Stimulated activated naive B cell treated with anti-CD40 and anti-IgM and Interleukin-4, amounts not matched to agents 10 μg/mL and 1 μg/mL and 100 μg/mL, for 72 hours (primary cell): Measurements from ENCODE around the gene THAP3.
A peak's percentile ranks its signal among the peaks of the same experiment; 100 is the strongest.

Experiments
- ATAC-seq, 2 donors: fragments of 150-1000 bp; cut with Tn5 transposase; replicated peaks; 2 replicates each; pipeline ENCODE4 v1.10.0; 2021; ENCODE audit warnings: moderate library complexity in 1 of 2
- DNase-seq: peaks from one replicate; pipeline ENCODE4 v3.0.0; 2021
- H3K27ac Mint-ChIP-seq: one replicate; pipeline ENCODE4 v1.8.0; 2022; ENCODE audit warnings: mild to moderate bottlenecking, mixed read lengths
- H3K27me3 Mint-ChIP-seq, 2 donors: one replicate each; pipeline ENCODE4 v1.8.0; 2022; ENCODE audit warnings: mixed read lengths in 2 of 2
- H3K36me3 Mint-ChIP-seq, 2 donors: one replicate each; pipeline ENCODE4 v1.8.0; 2022; ENCODE audit warnings: mixed read lengths in 2 of 2, mild to moderate bottlenecking in 1 of 2
- H3K4me1 Mint-ChIP-seq, 2 donors: one replicate each; pipeline ENCODE4 v1.8.0; 2022; ENCODE audit warnings: mixed read lengths in 2 of 2, mild to moderate bottlenecking in 1 of 2
- H3K4me3 Mint-ChIP-seq, 2 donors: one replicate each; pipeline ENCODE4 v1.8.0; 2022; ENCODE audit warnings: mild to moderate bottlenecking in 2 of 2, mixed read lengths in 2 of 2, moderate library complexity in 1 of 2
- H3K9me3 Mint-ChIP-seq, 2 donors: one replicate each; pipeline ENCODE4 v1.8.0; 2022; ENCODE audit warnings: mixed read lengths in 2 of 2, mild to moderate bottlenecking in 1 of 2

THAP3 gene

DNA sequence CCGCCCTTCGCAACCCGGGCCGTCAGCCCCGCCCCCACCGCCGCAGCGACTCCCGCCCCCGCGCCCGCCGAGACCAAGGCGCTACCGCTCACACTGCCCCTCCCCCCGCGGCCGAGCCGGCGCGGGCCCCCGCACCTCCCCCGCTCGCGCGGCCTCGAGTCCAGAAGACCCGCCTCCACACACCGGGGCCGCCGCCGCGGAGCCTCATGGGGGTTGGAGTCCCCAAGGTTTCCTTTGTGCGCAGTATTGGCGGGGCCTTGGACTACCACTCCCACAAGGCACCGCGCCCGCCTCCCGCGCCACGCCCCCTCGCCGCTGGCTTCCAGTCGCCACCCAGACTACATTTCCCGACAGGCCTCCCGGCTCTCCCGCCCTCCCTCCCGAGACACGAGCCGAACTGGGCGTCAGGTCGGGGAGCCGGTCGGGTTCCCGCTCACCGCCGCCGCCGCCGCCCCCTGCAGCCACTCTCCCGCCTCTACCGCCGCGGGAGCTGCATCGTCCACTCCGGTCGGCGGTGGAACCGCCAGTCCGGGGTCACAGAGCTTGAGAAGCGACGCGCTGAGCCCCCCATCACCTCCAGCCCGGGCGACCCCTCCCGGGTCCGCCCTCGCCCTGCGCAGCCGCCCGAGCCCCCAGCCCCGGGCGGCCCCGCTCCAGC lies 11.2 kb upstream of the THAP3 start, which contains the start of gene PHF13:
PHF13 (plus strand) TSS at position 371 of the 658 bp plus-strand sequence. CDS start 336 bp downstream, outside the sequence.
- Mint-ChIP-seq H3K4me1 (peaks cover 12 to 25% of the 10 kb centered on the region in 2 donors), H3K9me3 (no peaks in the 10 kb centered on the region), H3K36me3 (peaks cover under 1% of the 10 kb centered on the region in 2 donors)

DNA sequence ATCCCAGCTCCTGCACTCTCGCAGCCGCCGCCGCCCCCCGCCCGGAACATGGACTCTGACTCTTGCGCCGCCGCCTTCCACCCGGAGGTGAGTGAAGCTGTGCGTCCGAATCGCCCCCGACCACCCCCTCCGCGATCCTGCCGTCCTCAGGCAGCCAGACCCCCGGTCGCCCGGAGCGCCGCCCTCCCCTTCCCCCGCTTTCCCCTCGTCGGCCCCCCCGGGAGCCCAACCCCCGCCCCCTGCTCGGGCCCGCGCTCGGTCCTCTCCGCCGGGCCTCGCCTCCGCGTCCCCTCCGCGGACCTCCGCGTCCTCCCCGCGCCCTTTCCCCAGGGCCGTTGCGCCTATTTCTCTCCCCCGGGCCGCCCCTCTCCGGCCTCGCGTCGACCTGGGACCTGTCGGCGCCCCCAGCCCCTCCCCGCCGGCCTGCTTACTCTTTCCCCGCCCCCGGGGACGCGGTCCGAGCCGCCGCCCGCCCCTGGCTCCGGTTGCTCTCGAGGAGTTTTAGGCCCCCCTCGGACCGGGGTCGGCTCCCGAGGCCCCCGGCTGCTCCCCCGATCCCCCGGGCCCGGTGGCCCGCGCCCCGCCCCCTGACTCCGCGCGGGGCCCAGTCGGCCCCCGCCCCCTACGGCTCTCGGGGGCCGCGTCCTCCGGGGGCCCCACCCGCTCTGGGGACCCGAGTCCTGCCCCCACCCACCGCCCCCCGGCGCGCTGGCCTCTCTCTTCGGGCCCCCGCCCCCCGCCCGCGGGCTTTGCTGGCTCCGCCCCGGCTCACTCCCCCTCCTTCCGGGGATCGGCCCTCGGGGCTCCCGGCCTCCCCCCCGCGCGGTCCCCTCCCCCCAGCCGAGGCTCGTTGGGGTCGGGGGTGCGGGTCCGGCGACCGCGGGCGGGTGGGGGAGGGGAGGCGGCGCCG lies 10.4 kb upstream of the THAP3 start:
- Mint-ChIP-seq H3K4me3 (peak overlapping the region; percentile 85 to 86), H3K9me3 (no peaks in the 10 kb centered on the region), H3K27me3 (no peaks in the 10 kb centered on the region), H3K36me3 (peaks cover 2 to 4% of the 10 kb centered on the region in 2 donors), H3K4me1 (peaks cover 12 to 29% of the 10 kb centered on the region in 2 donors), H3K27ac (no peak overlapping the region)
- DNase-seq (peak; percentile 32), ATAC-seq (peak; percentile 1 to 5)

More for the DNA sequence above, 11.2 kb upstream of the THAP3 start, which contains the start of gene PHF13:
- Mint-ChIP-seq H3K4me3 (peak within 1 kb of the TSS; percentile 85 to 86), H3K27ac (peak within 1 kb of the TSS; percentile 89), H3K27me3 (no peaks in the 10 kb centered on the region)
- peak; percentile 100 for DNase-seq
- peak; percentile 95 to 96 for ATAC-seq

DNA sequence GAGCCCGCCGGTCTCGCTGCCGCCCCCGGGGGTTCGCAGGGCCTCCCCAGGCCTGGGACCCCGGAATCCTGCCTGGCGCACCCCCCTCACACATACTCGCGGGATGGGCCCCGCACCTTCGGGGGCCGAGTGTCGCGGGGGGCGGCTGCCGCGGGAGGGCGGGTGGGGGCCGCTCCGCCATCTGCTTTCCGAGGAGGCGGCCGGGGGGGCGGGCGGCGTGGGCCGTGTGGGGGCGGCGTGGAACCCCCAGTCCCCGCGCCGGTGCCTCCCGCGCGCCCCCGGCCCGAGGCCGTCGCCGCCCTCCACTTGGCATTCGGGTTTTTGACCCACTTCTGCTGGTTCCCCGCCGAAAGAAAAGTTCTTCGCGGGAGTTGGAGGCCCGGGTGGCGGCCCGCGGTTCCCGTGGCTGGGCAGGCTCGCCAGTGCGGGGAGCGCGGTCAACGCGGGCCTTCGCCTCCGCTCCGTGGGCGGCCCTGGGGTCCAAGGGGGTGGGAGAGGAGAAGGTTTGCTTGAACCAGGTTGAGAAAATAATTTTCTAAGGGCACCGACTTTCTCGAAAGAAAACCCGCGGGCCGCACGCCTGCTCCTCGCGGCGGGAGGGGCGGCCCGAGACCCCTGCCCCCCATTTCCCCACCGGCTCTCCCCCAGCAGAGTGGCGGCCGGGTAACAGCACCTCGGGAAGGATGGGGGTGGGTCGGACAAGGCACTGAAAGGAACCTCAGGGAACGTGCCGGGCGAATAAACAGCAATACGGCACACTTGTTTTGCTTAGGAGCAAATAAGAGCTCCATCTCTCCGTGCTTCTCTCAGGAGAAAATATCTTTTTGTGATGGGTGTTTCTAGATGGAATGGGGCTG lies 9.5 kb upstream of the THAP3 start:
- ATAC-seq = no peak
- no peaks in the 10 kb centered on the region for H3K9me3 Mint-ChIP-seq
- DNase-seq = no peak
- peaks cover 12 to 29% of the 10 kb centered on the region in 2 donors for H3K4me1 Mint-ChIP-seq
- H3K4me3 Mint-ChIP-seq = peak overlapping the region; percentile 52 to 86
- H3K36me3 Mint-ChIP-seq = peaks cover 9% of the 10 kb centered on the region in 2 donors
- H3K27me3 Mint-ChIP-seq = no peaks in the 10 kb centered on the region
- H3K27ac Mint-ChIP-seq = peak overlapping the region; percentile 25

DNA sequence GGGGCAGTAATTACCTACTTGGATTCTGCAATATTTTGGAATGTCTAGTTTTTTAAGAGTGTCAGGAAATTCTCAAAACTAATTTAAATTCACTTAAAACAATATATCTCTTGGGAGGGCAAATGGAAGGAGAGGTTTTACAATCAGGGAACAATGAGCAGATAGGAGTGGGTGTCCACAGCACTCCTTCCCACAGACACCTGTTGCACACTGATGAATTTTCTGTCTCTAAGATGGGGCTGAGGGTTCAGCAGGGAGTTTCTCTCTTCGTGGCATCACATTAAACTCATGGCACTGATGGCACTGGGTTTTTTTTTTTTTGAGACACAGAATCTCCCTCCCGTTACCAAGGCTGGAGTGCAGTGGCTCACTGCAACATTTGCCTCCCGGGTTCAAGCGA lies 5.6 kb upstream of the THAP3 start:
- H3K4me1 Mint-ChIP-seq = peaks cover 7 to 21% of the 10 kb centered on the region in 2 donors
- no peak for DNase-seq
- no peak overlapping the region for H3K27ac Mint-ChIP-seq
- no peaks in the 10 kb centered on the region for H3K9me3 Mint-ChIP-seq
- H3K4me3 Mint-ChIP-seq = no peak overlapping the region
- H3K27me3 Mint-ChIP-seq = no peaks in the 10 kb centered on the region
- ATAC-seq = no peak
- H3K36me3 Mint-ChIP-seq = peaks cover 17 to 23% of the 10 kb centered on the region in 2 donors

DNA sequence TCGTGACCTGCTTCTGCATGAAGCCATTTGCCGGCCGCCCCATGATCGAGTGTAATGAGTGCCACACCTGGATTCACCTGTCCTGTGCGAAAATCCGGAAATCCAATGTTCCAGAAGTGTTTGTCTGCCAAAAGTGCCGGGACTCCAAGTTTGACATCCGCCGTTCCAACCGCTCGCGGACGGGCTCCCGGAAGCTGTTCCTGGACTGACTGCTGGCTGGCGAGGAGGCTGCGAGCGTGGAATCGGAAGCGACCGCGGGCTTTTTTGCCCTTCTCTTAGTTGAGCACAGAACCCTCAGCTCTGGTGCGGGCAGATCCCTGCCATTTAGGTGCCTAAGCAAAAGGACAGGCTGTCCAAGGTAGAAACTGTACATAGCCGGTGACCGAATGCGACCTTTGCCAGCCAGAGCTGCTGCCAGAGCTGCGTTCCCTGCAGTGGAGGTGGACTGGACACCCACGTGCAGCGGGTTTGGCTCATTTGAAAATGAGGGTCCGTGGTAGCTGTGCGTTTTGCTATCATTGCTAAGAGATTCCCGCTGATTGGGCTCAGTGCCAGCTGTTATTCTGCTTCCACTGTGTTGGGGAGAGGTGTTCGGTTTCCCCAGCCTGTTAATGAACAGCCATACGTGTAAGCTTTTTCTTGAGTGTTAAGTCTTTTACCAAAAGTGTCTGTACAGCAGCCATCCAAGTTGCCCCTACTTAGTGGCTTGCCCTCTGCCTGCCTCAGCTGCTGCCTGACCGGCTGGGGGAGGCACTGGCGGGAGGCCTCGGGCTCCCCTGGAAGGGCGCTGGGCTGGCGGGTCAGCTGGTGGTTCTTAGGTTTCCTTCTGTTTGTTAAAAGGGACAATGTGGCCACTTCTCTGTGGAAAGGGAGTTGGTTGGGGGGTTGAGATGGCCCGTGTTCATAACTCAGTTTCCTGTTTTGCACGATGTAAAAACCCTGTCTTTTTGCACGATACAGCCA lies 3.0 kb upstream of the THAP3 start:
- Mint-ChIP-seq H3K4me1 (peaks cover 9 to 24% of the 10 kb centered on the region in 2 donors), H3K9me3 (no peaks in the 10 kb centered on the region), H3K27me3 (no peaks in the 10 kb centered on the region), H3K36me3 (peaks cover 18 to 26% of the 10 kb centered on the region in 2 donors), H3K4me3 (no peak overlapping the region), H3K27ac (no peak overlapping the region)
- ATAC-seq (no peak), DNase-seq (no peak)

DNA sequence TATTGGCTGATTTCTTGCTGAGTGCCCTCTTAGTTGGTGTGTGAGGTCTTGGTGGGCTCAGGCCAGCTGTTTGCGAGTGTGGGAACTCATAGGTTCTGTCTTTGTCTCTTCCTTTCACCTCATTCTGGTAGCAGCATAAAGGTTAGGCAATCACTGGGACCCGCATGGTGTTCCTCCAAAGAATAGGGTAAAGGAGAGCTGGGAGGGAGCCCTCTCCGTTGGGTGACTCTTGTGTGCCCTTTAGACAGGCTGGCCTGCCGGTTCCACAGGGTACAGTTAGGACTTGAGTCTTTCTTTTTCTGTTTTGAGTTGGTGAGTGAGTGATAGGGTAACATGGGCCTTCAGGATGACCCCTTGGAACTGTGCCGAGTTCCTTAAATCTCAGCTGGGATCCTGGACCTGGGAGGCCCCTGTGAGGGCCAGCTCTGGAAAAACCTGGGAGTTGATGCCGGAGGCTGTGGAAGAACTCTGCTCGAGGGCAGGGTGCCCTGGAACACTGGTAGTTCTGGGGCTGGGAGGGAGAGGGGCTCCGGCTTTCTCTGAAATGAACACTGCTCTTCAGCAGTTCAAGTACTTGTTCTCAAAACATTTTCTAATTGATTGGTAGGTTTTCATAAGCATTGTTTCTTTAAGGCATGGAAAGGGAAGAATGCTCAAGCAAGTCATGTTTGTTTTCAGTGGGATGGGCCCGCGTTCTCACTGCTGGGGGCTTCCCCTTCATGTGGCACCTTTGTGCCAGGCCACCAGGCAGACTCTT lies 2.1 kb upstream of the THAP3 start:
- no peak overlapping the region for H3K4me3 Mint-ChIP-seq
- DNase-seq (no peak), ATAC-seq (no peak)
- H3K9me3 Mint-ChIP-seq = no peaks in the 10 kb centered on the region
- H3K4me1 Mint-ChIP-seq = peaks cover 14 to 32% of the 10 kb centered on the region in 2 donors
- no peaks in the 10 kb centered on the region for H3K27me3 Mint-ChIP-seq
- no peak overlapping the region for H3K27ac Mint-ChIP-seq
- peaks cover 24 to 34% of the 10 kb centered on the region in 2 donors for H3K36me3 Mint-ChIP-seq

DNA sequence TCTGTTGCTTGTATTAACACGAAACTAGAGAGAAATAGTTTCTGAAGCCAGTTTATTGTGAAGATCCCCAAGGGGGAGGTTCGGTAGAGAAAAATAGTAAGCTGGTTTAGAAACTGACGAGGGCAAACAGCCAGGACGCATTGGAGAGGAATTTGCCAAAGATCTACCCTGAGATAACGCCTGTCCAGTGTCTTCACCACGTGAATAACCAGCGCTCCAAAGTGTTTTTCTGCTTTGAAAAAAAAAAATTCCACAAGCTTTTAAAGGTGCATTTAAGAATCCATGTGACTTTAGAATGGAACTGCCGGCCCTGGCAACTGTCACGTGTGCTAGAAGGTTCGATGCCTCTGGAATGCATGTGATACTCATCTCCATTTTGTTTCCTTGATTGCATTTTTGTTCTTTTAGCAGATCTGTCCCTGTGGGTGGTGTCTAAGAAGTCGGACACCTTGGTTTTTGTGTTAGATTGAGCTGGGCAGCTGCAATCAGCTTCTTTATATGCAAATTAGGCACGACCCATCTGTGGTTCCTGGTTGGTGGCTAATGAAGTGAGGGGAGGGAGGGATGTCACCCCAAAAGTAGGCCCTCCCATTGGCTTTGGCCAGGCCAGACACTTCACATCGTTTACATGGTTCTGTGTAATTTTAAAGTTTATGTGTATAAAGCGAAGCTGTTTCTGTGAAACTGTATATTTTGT lies 1.3 kb upstream of the THAP3 start:
- DNase-seq (no peak), ATAC-seq (no peak)
- Mint-ChIP-seq H3K27ac (no peak overlapping the region), H3K27me3 (no peaks in the 10 kb centered on the region), H3K4me3 (no peak overlapping the region), H3K9me3 (no peaks in the 10 kb centered on the region), H3K36me3 (peaks cover 31 to 40% of the 10 kb centered on the region in 2 donors), H3K4me1 (peaks cover 19 to 37% of the 10 kb centered on the region in 2 donors)

DNA sequence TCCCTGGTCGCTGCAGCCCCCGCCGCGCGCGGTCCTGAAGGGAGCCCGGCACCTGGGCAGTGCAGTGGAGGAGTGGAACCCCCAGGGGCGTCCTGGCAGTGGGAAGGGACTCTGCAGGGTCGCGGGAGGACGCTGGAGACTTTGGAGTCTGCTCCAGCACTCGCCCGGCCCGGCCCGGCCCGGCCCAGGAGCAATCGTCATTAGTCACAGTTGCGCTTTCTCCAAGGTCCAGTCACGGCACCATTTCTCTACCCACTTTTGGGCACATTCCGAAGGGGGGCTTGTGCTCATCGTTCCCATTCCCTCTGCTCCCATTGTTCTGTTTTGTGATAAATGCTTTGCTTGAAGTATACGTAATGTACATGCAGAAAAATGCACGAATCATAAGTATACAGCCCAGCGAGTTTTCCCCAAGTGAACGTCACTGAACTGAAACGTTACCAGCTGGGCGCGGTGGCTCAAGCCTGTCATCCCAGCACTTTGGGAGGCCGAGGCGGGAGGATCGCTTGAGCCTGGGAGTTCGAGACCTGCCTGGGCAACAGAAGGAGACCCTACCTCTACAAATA lies 999 bp downstream of the THAP3 start:
- peak overlapping the region; percentile 93 for H3K27ac Mint-ChIP-seq
- peaks cover 24 to 37% of the 10 kb centered on the region in 2 donors for H3K36me3 Mint-ChIP-seq
- DNase-seq = no peak
- ATAC-seq = peak; percentile 54 to 57
- no peaks in the 10 kb centered on the region for H3K27me3 Mint-ChIP-seq
- H3K4me1 Mint-ChIP-seq = peaks cover 22 to 41% of the 10 kb centered on the region in 2 donors
- H3K9me3 Mint-ChIP-seq = no peaks in the 10 kb centered on the region
- H3K4me3 Mint-ChIP-seq = peak overlapping the region; percentile 90 to 91

DNA sequence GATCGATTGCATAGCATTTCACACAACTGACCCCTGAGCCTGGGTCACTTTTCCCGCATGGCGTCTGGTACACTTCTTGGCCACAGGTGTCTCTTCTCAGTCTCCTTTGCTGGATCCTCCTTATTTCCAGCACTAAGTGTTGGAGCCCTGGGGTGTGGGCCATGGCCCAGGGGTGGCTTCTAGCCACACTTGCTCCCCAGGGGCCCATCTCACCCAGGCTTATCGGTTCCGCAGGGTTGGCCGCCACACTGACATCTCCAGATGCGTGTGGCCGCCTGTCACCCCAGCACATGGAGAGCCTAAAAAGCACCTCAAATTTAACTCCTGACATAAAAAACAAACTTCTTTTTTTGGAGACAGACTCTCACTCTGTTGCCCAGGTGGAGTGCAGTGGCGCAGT lies 2.4 kb downstream of the THAP3 start:
- no peaks in the 10 kb centered on the region for H3K9me3 Mint-ChIP-seq
- peaks cover 22 to 41% of the 10 kb centered on the region in 2 donors for H3K4me1 Mint-ChIP-seq
- DNase-seq = no peak
- H3K27me3 Mint-ChIP-seq = no peaks in the 10 kb centered on the region
- H3K36me3 Mint-ChIP-seq = peaks cover 25 to 39% of the 10 kb centered on the region in 2 donors
- H3K27ac Mint-ChIP-seq = peak overlapping the region; percentile 47
- no peak for ATAC-seq
- peak overlapping the region; percentile 21 to 56 for H3K4me3 Mint-ChIP-seq

DNA sequence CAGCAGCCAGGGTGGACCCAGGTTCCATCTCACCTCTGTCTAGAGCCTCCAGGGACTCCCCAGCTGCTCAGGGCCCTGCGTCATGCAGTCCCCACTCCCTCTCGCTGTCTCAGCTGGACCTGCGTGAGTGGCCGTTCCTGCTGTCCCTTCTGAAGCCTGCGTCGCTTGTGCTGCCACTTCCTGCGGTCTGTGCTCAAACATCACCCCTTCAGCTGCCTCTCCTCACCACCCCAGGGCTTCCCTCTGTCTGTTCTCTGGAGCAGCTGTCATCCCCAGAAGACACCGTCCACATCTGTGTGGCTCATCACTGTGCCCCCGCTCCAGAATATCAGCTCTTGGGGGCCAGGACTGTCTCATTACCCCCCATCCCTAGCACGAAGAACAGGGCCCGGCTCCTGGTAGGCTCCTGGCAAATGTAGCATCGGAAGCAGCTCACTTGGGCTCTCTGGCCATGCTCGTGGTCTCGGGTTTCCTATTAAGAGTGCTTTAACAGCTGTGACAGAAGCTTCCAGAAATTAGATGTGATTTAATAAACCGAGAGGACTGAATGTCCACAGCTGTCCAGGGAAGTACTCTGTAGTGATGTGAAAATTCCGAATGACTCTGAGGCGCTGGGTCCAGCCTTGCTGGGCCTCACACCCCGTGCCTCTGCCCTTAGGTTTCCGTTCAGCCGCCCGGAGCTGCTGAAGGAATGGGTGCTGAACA lies 3.3 kb downstream of the THAP3 start:
- peaks cover 26 to 38% of the 10 kb centered on the region in 2 donors for H3K36me3 Mint-ChIP-seq
- H3K9me3 Mint-ChIP-seq = no peaks in the 10 kb centered on the region
- ATAC-seq (no peak), DNase-seq (no peak)
- H3K4me3 Mint-ChIP-seq = peak overlapping the region in 1 of 2 donors; percentile 33
- H3K4me1 Mint-ChIP-seq = peaks cover 22 to 41% of the 10 kb centered on the region in 2 donors
- no peaks in the 10 kb centered on the region for H3K27me3 Mint-ChIP-seq
- peak overlapping the region; percentile 11 for H3K27ac Mint-ChIP-seq

DNA sequence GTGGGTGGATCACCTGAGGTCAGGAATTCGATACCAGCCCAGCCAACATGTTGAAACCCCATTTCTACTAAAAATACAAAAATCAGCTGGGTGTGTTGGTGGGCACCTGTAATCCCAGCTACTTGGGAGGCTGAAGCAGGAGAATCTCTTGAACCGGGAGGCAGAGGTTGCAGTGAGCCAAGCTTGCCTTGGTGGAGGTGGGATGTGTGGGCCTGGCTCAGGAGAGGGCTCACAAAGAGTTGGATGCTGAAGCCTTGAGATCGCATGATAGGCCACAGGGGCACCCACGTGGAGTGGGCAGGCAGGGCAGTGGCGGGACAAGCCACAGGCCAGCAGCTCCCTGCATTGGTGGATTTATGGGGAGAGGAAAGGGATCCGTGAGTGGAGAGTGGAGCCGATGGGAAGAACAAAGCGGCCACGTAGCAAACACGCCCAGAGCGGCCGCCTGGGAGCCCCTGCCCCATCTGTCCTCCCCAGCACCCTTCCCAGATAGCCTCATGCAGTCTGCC lies 4.4 kb downstream of the THAP3 start:
- DNase-seq = no peak

More for the DNA sequence above, 4.4 kb downstream of the THAP3 start:
- Mint-ChIP-seq H3K4me3 (no peak overlapping the region), H3K36me3 (peaks cover 26 to 44% of the 10 kb centered on the region in 2 donors), H3K27me3 (no peaks in the 10 kb centered on the region), H3K4me1 (peaks cover 22 to 41% of the 10 kb centered on the region in 2 donors), H3K9me3 (no peaks in the 10 kb centered on the region), H3K27ac (no peak overlapping the region)
- ATAC-seq = no peak
